ENCODE data around the gene CPB2.

CPB2 gene

DNA sequence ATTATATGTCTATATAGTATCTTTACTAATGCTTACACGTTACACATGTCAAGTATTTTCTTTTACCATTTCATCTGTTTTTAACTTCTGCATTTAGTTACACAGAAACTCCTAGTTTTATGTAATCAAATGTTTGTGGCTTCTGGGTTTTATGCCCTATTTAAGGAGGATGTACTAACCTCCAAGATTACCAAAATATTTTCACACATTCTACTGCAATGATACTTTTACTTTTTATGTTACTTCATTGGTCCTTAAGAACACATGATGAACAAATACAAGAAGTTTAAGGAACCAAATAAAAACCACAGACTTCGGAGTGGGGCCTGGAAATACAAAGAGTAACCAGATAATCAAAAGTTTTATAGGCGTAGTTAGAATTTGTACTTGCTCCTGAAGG lies 89.5 kb downstream of the CPB2 start:
- Histone ChIP-seq H3K4me1 (ENCODE audit: insufficient read depth, low read length) (no peaks in the 10 kb centered on the region), H3K4me3 (ENCODE audit: low read length) (no peak overlapping the region), H3K27me3 (ENCODE audit: insufficient read depth, low read length) (no peaks in the 10 kb centered on the region), H2AFZ (ENCODE audit: low read depth, low read length) (no peak overlapping the region), H3K36me3 (ENCODE audit: insufficient read depth, low read length) (peaks cover 67% of the 10 kb centered on the region), H3K9me3 (ENCODE audit: low read length) (no peaks in the 10 kb centered on the region)

DNA sequence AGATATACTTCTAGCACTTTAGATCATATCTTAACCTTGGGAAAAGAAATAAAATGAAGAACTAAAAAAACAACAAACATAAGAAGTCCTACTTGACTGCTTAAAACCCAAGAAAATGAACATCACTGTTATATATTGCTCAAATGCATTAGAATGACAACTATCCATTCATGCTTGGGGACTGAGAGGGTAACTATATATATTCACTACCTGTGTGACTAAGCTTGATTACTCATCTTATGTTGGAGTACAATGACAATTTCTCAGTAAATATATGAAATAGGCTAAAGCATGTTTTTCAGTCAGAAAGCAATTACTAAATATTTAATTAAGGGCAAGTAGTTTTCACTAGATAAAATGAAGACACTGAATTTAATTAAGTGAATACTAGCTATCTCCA lies 92.4 kb downstream of the CPB2 start:
- Histone ChIP-seq H3K36me3 (ENCODE audit: insufficient read depth, low read length) (peaks cover 70% of the 10 kb centered on the region), H3K9me3 (ENCODE audit: low read length) (no peaks in the 10 kb centered on the region), H3K4me1 (ENCODE audit: insufficient read depth, low read length) (no peaks in the 10 kb centered on the region), H3K27me3 (ENCODE audit: insufficient read depth, low read length) (no peaks in the 10 kb centered on the region), H2AFZ (ENCODE audit: low read depth, low read length) (no peak overlapping the region), H3K4me3 (ENCODE audit: low read length) (no peak overlapping the region)

DNA sequence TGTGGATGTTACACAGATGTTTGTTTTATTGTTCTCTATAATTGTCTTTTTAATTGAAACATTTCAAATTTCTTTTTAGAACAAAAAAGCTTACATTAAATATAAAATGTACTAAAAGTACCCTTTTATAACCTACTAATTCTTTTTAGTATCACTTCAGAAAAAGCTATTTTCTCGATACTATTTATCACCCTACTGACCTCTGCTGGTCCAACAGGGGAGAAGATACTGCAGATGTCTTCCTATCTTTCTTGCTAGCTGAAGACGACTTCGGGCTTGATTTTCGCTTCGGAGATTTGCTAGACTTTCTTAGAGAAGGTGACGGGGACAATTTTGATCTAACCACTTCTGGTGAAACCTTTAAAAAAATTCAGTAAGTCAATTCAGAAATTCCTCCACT lies 94.7 kb downstream of the CPB2 start:
- Histone ChIP-seq H3K9me3 (ENCODE audit: low read length) (no peaks in the 10 kb centered on the region), H3K27me3 (ENCODE audit: insufficient read depth, low read length) (no peaks in the 10 kb centered on the region), H2AFZ (ENCODE audit: low read depth, low read length) (no peak overlapping the region), H3K4me3 (ENCODE audit: low read length) (no peak overlapping the region), H3K4me1 (ENCODE audit: insufficient read depth, low read length) (no peaks in the 10 kb centered on the region), H3K36me3 (ENCODE audit: insufficient read depth, low read length) (peaks cover 62% of the 10 kb centered on the region)

DNA sequence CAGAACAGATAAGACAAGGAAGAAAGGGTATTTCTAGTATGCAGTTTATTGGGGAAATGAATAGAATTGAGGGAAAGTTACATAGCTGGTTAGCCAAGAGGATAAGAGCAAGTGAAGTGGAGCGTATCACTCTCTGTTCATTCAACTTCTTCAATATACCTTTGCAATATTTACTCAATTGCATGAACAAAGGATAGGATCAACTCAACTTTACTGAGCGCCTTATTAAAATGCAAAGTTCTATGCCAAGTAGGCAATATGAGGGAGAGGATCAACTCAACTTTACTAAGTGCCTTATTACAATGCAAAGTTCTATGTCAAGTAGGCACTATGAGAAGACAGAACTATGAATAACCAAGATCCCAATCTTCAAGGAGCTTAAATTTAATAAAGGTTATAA lies 96.2 kb downstream of the CPB2 start:
- Histone ChIP-seq H2AFZ (ENCODE audit: low read depth, low read length) (no peak overlapping the region), H3K36me3 (ENCODE audit: insufficient read depth, low read length) (peaks cover 56% of the 10 kb centered on the region), H3K9me3 (ENCODE audit: low read length) (no peaks in the 10 kb centered on the region), H3K27me3 (ENCODE audit: insufficient read depth, low read length) (no peaks in the 10 kb centered on the region), H3K4me3 (ENCODE audit: low read length) (no peak overlapping the region), H3K4me1 (ENCODE audit: insufficient read depth, low read length) (no peaks in the 10 kb centered on the region)

DNA sequence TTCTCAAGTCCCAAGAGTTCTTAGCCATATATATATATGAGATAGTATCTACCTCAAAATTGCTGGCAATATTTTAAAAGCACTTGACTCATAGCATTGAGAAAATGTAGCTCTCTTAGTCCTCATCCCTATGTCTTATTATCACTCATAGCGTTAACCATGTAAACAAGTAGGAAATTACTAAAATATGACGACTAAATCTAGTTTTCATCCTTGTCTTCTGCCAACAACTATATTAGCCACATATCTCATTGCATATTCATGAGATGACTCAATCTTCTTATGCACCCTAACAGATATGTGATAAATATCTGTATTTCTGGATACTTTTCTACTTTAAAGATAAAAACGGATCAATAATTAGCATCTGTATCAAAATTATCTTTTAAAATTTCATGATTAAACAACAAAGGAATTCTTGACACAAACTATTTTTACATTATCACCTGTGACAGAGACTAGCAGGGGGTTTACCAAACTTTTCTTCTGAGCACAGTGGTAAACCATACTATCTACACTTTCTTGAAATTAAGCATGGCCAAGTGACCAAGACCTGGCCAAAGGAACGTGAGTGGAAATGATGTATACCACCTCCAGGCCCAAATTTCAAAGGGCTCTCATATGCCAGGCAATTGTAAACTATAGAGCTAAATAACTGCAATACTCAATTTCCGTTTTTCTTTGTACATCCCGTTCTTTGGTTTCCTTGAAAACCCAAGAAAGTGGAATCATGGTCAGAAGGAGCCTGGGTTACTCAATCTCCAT lies 98.0 kb downstream of the CPB2 start:
- Histone ChIP-seq H3K4me1 (ENCODE audit: insufficient read depth, low read length) (no peaks in the 10 kb centered on the region), H2AFZ (ENCODE audit: low read depth, low read length) (no peak overlapping the region), H3K4me3 (ENCODE audit: low read length) (no peak overlapping the region), H3K27me3 (ENCODE audit: insufficient read depth, low read length) (no peaks in the 10 kb centered on the region), H3K36me3 (ENCODE audit: insufficient read depth, low read length) (peaks cover 66% of the 10 kb centered on the region), H3K9me3 (ENCODE audit: low read length) (no peaks in the 10 kb centered on the region)

DNA sequence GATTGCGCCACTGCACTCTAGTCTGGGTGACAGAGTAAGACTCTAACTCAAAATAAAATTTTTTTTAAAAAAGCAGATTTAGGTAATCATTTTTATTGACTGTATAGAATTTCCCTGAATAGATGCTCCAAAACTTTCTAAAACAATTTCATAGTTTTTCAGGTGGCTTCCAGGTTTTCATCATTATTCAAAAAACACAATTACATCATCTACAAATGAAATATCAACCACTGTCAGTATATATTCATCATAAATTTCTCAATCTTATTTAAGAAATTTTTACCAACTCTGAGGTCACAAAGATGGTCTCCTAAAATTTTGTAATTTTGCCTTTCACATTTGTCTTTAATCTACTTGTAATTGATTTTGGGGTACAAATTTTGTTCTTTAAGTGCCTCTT lies 100.3 kb downstream of the CPB2 start:
- H3K9me3 ChIP-seq (ENCODE audit: low read length), result no peaks in the 10 kb centered on the region
- no peak overlapping the region for H3K4me3 ChIP-seq (ENCODE audit: low read length)
- no peak overlapping the region for H2AFZ ChIP-seq (ENCODE audit: low read depth, low read length)
- peaks cover 68% of the 10 kb centered on the region for H3K36me3 ChIP-seq (ENCODE audit: insufficient read depth, low read length)
- H3K4me1 ChIP-seq (ENCODE audit: insufficient read depth, low read length), result no peaks in the 10 kb centered on the region
- no peaks in the 10 kb centered on the region for H3K27me3 ChIP-seq (ENCODE audit: insufficient read depth, low read length)
